Osteoblast (primary cell): ENCODE data around the gene VCL. TPM values are rescaled to one million over a fixed set of nuclear protein-coding genes. Genes with fewer than 3 reads are reported as not detected.

Experiments used
- DNase-seq: peaks from one replicate; pipeline ENCODE4 v3.0.0; 2011; ENCODE audit warnings: low spot score, mixed read lengths; ENCODE audit not compliant: insufficient read length; ENCODE audit errors: missing footprints
- H2AFZ ChIP-seq: 2 replicates; pipeline ENCODE4 v1.6.0; 2011; ENCODE audit warnings: mild to moderate bottlenecking, low read length
- H3K27ac ChIP-seq: 2 replicates; pipeline ENCODE4 v1.5.1; 2011; ENCODE audit warnings: mild to moderate bottlenecking, low read depth, low read length, moderate library complexity
- H3K27me3 ChIP-seq: 2 replicates; pipeline ENCODE4 v1.6.0; 2012; ENCODE audit warnings: mild to moderate bottlenecking, control low read depth, inconsistent platforms, low read length, moderate library complexity; ENCODE audit not compliant: insufficient read depth
- H3K36me3 ChIP-seq: 2 replicates; pipeline ENCODE4 v1.5.1; 2011; ENCODE audit warnings: mild to moderate bottlenecking, low read length, control low read depth, moderate library complexity; ENCODE audit not compliant: insufficient read depth
- H3K4me1 ChIP-seq: 2 replicates; pipeline ENCODE4 v1.5.1; 2011; ENCODE audit warnings: mild to moderate bottlenecking, low read length, control low read depth, moderate library complexity; ENCODE audit not compliant: insufficient read depth
- H3K4me2 ChIP-seq: 2 replicates; pipeline ENCODE4 v1.6.0; 2011; ENCODE audit warnings: mild to moderate bottlenecking, low read length; ENCODE audit not compliant: insufficient read depth
- H3K4me3 ChIP-seq: fragments of 200-600 bp; sonication (generic); 3 replicates; pipeline ENCODE4 v1.5.1; 2012; ENCODE audit warnings: mild to moderate bottlenecking, low read length, inconsistent platforms; ENCODE audit not compliant: insufficient read depth
- H3K79me2 ChIP-seq: 2 replicates; pipeline ENCODE4 v1.6.0; 2012; ENCODE audit warnings: mild to moderate bottlenecking, low read length, control low read depth, inconsistent platforms; ENCODE audit not compliant: insufficient read depth
- H3K9me3 ChIP-seq: 2 replicates; pipeline ENCODE4 v1.5.1; 2011; ENCODE audit warnings: low read depth, low read length, control low read depth
- H4K20me1 ChIP-seq: 2 replicates; pipeline ENCODE4 v1.6.0; 2012; ENCODE audit warnings: mild to moderate bottlenecking, low read length, control low read depth; ENCODE audit not compliant: insufficient read depth
- total RNA-seq: library from RNA; depleted of rRNA; stranded (reverse); fragments of >200 nt; gene quantifications from 2 replicates; pipeline ENCODE4 v1.2.3, GENCODE V29; 2012
- TF ChIP-seq, protein P1 (sequence below): IDR thresholded peaks from 2 replicates; pipeline ENCODE4 v1.5.1; 2011; ENCODE audit warnings: mild to moderate bottlenecking, low read depth, low read length, moderate library complexity; ENCODE audit errors: extremely low read depth

Gene VCL
- total RNA-seq, 1 donor: 201 TPM

DNA sequence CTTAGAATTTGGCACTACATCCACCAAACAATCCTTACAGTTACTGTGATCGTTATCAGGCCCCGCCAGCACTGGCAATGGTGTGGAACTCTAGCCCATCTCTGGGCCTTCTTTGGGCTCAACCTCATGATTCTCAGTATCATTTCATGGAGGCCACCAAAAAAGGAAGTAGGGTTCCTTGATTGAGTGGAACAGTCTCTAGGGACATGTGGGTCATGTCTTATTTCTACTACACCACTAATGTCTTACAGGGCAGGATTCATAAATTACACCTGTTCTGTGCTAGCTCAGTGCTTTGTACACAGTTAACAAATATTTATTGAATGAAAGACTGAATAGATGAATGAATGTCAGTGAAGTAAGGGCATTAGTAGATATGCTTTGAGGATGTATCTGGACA is 98.9 kb downstream of the VCL start:
- no peak overlapping the region for H2AFZ ChIP-seq

DNA sequence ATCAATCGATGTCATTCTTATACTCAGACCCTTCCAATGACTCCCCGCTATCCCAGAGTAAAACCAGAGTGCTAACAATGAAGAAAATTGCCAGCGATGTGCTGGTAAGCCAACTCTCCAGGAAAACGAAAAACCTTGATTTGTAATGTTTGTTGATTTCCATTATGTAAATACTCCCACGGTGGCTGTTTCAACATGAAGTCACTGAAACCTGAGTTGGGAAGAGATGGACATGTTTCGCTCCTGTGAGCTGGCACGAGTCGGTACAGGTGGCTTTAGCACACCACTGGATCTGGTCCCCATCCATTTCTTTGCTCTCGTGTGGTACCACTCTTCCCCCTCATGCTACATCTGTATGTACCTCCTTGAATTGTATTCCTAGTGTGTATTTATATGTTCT is 99.9 kb downstream of the VCL start:
- peaks cover 47% of the 10 kb centered on the region for H3K79me2 ChIP-seq
- no peak overlapping the region for H3K27ac ChIP-seq
- no peak overlapping the region for H3K4me3 ChIP-seq
- peaks cover 94% of the 10 kb centered on the region for H3K36me3 ChIP-seq
- H4K20me1 ChIP-seq: peaks cover 7% of the 10 kb centered on the region
- H2AFZ ChIP-seq: no peak overlapping the region
- no peaks in the 10 kb centered on the region for H3K27me3 ChIP-seq
- no peaks in the 10 kb centered on the region for H3K4me1 ChIP-seq
- H3K4me2 ChIP-seq: no peak overlapping the region
- H3K9me3 ChIP-seq: no peaks in the 10 kb centered on the region
- TF ChIP-seq, protein P1, sequence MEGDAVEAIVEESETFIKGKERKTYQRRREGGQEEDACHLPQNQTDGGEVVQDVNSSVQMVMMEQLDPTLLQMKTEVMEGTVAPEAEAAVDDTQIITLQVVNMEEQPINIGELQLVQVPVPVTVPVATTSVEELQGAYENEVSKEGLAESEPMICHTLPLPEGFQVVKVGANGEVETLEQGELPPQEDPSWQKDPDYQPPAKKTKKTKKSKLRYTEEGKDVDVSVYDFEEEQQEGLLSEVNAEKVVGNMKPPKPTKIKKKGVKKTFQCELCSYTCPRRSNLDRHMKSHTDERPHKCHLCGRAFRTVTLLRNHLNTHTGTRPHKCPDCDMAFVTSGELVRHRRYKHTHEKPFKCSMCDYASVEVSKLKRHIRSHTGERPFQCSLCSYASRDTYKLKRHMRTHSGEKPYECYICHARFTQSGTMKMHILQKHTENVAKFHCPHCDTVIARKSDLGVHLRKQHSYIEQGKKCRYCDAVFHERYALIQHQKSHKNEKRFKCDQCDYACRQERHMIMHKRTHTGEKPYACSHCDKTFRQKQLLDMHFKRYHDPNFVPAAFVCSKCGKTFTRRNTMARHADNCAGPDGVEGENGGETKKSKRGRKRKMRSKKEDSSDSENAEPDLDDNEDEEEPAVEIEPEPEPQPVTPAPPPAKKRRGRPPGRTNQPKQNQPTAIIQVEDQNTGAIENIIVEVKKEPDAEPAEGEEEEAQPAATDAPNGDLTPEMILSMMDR: no peak
- DNase-seq: no peak

More for the DNA sequence above, 98.9 kb downstream of the VCL start:
- H3K79me2 ChIP-seq: peaks cover 48% of the 10 kb centered on the region
- H3K27me3 ChIP-seq: no peaks in the 10 kb centered on the region
- H3K4me1 ChIP-seq: no peaks in the 10 kb centered on the region
- no peak overlapping the region for H3K4me2 ChIP-seq
- H4K20me1 ChIP-seq: peaks cover 7% of the 10 kb centered on the region
- H3K9me3 ChIP-seq: no peaks in the 10 kb centered on the region
- DNase-seq: no peak
- peaks cover 94% of the 10 kb centered on the region for H3K36me3 ChIP-seq
- H3K27ac ChIP-seq: no peak overlapping the region
- H3K4me3 ChIP-seq: no peak overlapping the region
- TF ChIP-seq, protein P1: no peak

DNA sequence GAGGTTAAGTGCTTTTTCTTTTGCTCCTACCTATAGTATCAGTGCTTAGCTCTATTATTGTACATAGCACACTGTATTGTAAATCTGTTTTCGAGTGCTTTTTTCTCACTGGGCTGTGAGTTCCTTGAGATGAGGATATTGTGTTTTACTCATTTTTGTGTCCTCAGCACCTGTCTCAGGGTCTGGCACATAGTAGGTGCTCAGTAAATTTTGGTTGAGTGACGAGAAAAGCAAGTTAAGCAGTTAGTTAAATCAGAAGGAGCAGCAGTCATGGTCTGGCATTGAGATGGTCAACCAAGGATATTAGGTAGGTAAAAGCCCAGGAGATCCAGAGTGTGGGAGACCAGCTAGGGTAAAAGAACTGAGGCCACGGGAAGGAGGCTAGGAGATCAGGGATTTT is 101.5 kb downstream of the VCL start:
- no peak for DNase-seq
- TF ChIP-seq, protein P1: no peak
- H3K36me3 ChIP-seq: peaks cover 94% of the 10 kb centered on the region

DNA sequence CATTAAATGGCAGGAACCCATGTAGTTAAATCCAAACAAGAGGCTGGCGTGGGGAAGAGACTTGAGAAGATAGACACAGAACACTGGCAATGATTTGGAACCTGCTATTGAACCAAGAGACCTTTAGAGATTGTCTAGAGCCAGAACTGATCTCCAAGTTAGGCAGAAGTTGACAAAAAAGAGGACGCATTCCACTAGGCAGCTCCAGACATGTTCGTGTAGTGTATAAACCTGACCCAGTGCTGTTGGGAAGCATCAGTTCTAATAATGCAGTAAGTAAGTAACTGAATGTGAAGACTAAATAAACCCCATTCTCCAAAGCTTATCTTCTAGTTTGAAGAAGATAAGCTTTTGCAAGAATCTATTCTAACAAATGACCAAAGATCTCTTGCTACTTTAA is 101.9 kb downstream of the VCL start:
- Histone ChIP-seq H3K9me3 (no peaks in the 10 kb centered on the region), H3K27ac (no peak overlapping the region), H3K4me1 (no peaks in the 10 kb centered on the region), H3K79me2 (peaks cover 38% of the 10 kb centered on the region), H2AFZ (no peak overlapping the region), H3K27me3 (no peaks in the 10 kb centered on the region), H3K4me2 (no peak overlapping the region), H4K20me1 (peaks cover 3% of the 10 kb centered on the region), H3K4me3 (no peak overlapping the region), H3K36me3 (peaks cover 94% of the 10 kb centered on the region)
- DNase-seq: no peak
- TF ChIP-seq, protein P1: no peak

More for the DNA sequence above, 101.5 kb downstream of the VCL start:
- Histone ChIP-seq H3K27ac (no peak overlapping the region), H3K4me2 (no peak overlapping the region), H3K9me3 (no peaks in the 10 kb centered on the region), H3K27me3 (no peaks in the 10 kb centered on the region), H3K79me2 (peaks cover 38% of the 10 kb centered on the region), H2AFZ (no peak overlapping the region), H4K20me1 (peaks cover 3% of the 10 kb centered on the region), H3K4me1 (no peaks in the 10 kb centered on the region), H3K4me3 (no peak overlapping the region)
